Choroid plexus epithelial cell (primary cell): Measurements from ENCODE around the gene C14orf132.

ENCODE experiments used
- DNase-seq: peaks from one replicate; pipeline ENCODE4 v3.0.0-alpha.2; 2010; ENCODE audit warnings: low read depth
- H3K4me3 ChIP-seq: 2 replicates; pipeline ENCODE4 v1.5.1; 2011; ENCODE audit warnings: low read depth, mild to moderate bottlenecking, control low read depth, low read length, moderate library complexity
- CTCF ChIP-seq: conservative IDR thresholded peaks from 2 replicates; pipeline ENCODE4 v1.5.1; 2011; ENCODE audit warnings: low read depth, mild to moderate bottlenecking, control low read depth, inconsistent platforms, low read length, moderate library complexity

The C14orf132 gene

GRCh38 chr14:96050482-96050881 lies 11.3 kb downstream of the C14orf132 start:
- no peak overlapping the region for H3K4me3 ChIP-seq
- DNase-seq: no peak
- no peak for TF ChIP-seq CTCF

DNA sequence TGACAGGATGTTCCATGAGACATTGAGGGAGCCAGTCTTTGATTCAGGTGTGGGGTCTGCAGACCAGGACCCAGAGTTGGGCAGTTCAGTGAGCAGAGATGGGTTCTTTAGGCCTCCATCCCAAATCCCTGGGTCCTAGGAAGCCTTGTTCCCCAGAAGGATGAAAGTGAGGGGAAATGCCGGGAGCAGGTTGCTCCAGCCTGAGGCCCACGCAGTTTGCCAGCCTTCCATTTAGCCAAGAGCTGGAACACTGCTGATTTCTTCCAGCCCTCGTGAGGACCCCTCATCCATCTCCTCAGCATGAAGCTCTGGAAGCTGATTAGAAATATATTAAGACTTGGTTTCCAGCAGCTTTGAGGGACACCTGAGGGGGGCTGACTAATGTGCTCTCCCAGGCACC lies 12.1 kb downstream of the C14orf132 start:
- TF ChIP-seq CTCF: no peak
- H3K4me3 ChIP-seq: no peak overlapping the region
- no peak for DNase-seq

DNA sequence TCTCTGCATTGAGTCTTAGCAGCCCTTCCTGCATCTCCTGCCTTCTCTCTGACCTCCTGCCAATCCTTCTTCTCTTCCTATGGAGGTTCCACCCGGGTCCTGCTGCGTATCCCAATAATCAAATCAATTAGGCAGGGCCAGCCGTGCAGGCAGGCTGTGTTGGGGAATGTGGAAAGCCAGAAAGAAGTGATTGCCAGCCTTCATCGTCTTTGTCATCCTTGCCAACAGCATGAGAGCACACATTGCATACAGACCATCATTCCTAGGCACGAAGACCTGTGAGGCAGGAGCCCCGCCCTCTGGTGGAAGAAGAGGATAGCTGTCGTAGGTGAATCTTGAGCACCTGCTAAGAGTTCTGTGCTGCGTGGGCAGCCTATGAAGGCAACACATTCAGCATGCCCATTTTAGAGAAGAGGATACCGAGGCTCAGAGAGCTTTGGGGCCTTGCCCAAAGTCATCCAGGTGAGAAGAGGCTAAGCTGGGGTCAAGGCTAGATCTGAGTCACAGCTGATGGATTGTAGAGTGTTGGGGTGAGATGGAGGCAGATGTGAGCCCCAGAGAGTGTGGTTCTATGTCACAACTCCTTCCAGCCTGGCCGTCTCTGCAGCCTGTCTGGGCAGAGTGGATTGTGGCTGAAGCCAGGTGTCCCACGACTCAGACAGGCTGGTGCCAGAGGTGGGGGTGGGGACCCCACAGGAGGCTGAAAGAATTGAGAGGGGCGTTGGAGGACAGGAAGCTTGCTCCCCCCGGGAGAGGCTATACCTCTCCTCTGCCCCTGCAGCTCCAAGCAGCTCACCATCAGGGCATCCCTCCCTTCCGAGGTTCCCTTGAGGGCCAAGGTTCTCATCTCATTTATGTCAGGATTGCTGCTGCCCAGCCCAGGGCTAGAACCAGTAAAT lies 12.7 kb downstream of the C14orf132 start:
- TF ChIP-seq CTCF: peak; percentile 29

GRCh38 chr14:96052541-96053247 lies 13.5 kb downstream of the C14orf132 start:
- H3K4me3 ChIP-seq: no peak overlapping the region
- no peak for TF ChIP-seq CTCF
- DNase-seq: no peak

More for the DNA sequence above, 12.7 kb downstream of the C14orf132 start:
- H3K4me3 ChIP-seq: no peak overlapping the region
- no peak for DNase-seq

GRCh38 chr14:96053248-96053599 lies 14.1 kb downstream of the C14orf132 start:
- TF ChIP-seq CTCF: no peak
- DNase-seq: no peak
- no peak overlapping the region for H3K4me3 ChIP-seq

GRCh38 chr14:96053600-96054381 lies 14.6 kb downstream of the C14orf132 start:
- no peak overlapping the region for H3K4me3 ChIP-seq
- peak; percentile 98 for DNase-seq
- TF ChIP-seq CTCF: no peak
